AG09319 (cell line): Measurements from ENCODE around the gene NCOA1.

Experiments
- DNase-seq: peaks from one replicate; pipeline ENCODE4 v3.0.0-alpha.2; 2010; ENCODE audit warnings: low read depth; ENCODE audit errors: extremely low read depth
- TF ChIP-seq, protein P1 (sequence below): IDR thresholded peaks from 2 replicates; pipeline ENCODE4 v1.5.1; 2011; ENCODE audit warnings: low read depth, mild to moderate bottlenecking, inconsistent platforms, low read length, moderate library complexity

NCOA1 gene

DNA sequence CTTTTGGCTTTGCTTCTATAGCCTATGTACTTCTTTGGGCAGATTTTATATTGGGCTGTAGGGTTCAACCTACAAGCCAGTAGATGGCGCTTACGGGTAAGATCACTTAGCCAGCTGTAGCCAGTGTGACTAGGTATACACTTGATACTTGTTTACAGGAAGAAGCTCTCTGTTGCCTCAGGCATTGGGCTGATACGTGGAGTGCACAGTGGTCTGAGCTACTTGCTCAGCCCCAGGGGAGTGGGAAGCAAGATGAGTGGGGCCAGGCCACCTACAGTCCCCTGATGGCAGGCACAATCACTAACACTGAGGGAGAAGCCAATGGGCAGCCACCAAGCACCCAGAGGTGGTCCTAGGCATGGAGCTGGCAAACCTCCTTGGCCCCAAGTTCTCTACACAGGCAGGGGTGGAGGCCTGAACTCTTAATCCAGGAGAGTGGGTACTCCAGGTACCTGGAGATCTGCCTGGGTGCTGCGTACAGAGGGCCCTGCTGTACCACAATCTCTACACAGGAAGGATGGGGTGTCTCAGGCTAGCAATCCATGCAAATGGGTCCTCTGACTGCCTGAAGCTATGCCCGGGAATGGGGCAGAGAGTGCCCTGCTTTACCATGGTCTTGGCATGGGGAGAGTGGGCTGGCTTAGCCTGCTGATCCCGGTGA, 122.2 kb downstream of the NCOA1 start:
- TF ChIP-seq, protein P1, sequence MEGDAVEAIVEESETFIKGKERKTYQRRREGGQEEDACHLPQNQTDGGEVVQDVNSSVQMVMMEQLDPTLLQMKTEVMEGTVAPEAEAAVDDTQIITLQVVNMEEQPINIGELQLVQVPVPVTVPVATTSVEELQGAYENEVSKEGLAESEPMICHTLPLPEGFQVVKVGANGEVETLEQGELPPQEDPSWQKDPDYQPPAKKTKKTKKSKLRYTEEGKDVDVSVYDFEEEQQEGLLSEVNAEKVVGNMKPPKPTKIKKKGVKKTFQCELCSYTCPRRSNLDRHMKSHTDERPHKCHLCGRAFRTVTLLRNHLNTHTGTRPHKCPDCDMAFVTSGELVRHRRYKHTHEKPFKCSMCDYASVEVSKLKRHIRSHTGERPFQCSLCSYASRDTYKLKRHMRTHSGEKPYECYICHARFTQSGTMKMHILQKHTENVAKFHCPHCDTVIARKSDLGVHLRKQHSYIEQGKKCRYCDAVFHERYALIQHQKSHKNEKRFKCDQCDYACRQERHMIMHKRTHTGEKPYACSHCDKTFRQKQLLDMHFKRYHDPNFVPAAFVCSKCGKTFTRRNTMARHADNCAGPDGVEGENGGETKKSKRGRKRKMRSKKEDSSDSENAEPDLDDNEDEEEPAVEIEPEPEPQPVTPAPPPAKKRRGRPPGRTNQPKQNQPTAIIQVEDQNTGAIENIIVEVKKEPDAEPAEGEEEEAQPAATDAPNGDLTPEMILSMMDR = peak; percentile 45
- peak; percentile 27 for DNase-seq

DNA sequence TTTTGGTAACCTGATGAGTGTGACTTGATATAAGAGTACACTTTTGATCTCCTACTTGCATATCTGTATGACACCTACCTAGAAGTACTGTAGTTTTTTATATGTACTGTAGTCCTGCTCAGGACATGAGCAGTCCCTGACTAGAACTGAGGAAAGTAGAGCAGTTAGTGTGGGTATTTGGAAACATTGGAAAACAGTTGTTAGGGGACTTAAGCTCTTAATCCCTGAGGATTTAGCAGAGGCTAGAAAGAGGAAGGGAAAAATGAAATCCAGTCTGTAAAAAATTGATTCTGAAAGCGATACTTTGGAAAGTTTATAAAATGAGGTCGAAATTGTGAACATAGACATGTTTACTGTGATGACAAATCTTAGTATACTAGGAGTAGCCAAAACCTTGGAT, 125.6 kb downstream of the NCOA1 start:
- DNase-seq = no peak
- TF ChIP-seq, protein P1 = no peak

DNA sequence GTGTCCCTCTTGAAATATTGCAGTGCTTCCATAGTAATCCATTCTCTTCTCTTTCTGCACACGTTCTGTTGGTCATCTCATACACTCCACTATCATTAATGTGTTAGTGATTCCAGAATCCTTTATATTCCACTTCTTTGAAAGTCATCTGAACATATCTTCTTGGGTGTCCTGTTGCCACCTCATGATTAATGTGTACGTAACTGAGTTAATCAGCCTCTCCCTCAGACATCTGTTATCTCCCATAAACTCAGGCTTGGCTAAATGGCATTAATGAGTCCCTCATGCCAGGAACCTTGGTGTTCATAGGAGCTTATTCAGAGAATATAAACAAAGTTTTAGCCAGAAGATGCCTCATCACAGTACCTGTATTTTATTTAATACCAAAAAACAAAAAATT, 126.4 kb downstream of the NCOA1 start:
- TF ChIP-seq, protein P1 = no peak
- DNase-seq = no peak

DNA sequence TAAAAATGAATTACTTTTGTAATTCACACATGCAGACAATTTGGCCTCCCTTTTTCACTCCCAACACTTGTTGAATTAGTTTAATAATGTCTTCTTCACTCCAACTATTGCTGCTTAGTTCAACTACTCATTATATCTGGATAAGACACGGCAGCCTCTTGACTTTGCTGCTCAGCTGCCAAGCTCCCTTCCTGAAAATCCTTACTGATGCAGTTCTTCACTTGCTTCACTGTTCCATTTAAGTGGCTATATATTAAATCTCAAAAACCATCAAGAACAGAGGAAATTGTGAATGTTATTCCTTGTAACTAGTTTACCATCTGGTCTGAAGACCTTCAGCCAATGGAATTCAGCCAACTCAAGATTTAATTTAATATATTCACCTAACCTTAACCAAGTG, 127.1 kb downstream of the NCOA1 start:
- TF ChIP-seq, protein P1 = no peak

DNA sequence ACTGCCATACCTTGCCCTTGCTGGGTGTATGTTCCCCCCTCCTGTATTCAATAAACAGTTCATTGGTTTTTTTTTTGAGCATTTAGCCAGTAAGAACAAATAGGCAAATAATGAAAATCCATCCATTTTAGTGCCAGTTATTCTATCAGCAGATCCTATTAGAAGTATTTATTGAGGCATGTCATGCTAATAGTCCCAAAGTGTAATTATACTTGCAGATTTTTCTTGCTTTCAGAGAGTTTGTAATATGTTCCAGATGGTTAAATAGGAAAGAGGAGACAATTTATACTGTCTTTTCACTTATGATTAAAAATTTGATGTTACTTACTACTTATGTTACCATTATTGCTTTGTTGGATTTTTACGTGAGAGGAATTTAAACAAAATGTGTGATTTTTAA, 127.6 kb downstream of the NCOA1 start:
- TF ChIP-seq, protein P1 = no peak
- no peak for DNase-seq

More for the DNA sequence above, 127.1 kb downstream of the NCOA1 start:
- DNase-seq = no peak

DNA sequence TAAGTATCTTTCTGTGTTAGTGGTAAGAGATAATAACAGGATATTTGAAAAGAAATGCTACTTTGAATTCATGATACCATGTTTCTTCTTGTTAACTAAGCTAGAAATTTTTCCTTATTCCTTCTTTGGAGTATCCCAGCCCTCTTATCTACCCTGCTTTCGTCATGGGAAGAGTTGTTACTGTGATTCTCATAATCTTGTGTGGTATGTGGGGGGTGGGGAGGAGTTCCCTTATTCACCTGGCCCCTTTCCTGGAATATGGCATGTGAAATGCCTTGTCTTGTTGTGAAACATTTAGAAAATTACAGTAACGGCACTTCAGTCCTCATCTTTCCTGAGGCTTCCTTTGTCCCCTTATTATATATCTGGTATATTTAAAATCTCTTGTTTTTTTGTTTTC, 129.9 kb downstream of the NCOA1 start:
- DNase-seq = no peak
- TF ChIP-seq, protein P1 = no peak

DNA sequence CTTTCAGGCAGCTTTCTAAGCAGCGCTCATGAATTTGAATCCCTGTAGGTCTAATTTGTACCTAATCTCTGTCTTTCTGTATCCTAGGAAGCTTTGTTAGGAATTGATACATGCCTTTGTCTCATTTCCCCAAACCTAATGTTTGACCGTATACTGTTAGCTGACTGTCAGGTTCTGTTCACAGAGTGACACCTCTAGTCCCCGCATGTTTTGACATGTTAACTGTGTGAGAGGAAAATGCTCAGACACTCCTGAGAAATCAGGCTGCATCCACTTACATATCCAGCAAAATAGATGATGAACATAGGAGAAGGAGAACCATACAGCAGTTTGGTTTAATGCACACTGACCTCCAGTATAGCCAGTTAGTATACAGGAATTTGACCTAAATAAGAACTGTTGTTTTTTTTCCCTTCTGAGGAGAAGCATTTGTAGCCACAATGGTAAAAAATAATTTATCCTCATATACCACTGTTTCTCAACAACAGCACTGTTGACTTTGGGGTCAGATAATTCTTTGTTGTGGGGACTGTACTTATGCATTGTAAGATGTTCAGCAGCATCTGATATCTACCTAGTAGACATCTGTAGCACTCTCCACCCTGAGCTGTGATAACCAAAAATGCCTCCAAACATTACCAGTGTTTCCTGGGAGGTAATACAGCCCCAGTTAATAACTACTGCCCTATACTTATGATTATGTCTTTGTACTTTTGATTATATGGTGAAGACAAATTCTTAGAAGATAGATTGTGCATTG, 130.9 kb downstream of the NCOA1 start:
- DNase-seq = no peak
- TF ChIP-seq, protein P1 = no peak
